Immature natural killer cell (primary cell): ENCODE measurements around the gene RAPGEF1. TPM values are rescaled to one million over a fixed set of nuclear protein-coding genes. Genes with fewer than 3 reads are reported as not detected.
A peak's percentile ranks its signal among the peaks of the same experiment; 100 is the strongest.
"Not testable (repeated sequence)": the region's sequence is repeated elsewhere in the genome, so short reads cannot be mapped to it uniquely, and the experiment has no call there.

Experiments used
- DNase-seq, 3 donors: peaks; one replicate each; pipeline ENCODE4 v3.0.0; 2022; ENCODE audit warnings: mixed read lengths in 1 of 3
- H3K27ac Mint-ChIP-seq, 6 donors: one replicate each; pipeline ENCODE4 v1.8.0; 2020; ENCODE audit warnings: mixed read lengths in 6 of 6, mild to moderate bottlenecking in 5 of 6, inconsistent platforms in 4 of 6, moderate library complexity in 3 of 6
- H3K27me3 Mint-ChIP-seq, 3 donors: one replicate each; pipeline ENCODE4 v1.8.0; 2020 to 2021; ENCODE audit warnings: low read depth in 3 of 3, mild to moderate bottlenecking in 3 of 3, mixed read lengths in 3 of 3, moderate library complexity in 3 of 3, inconsistent platforms in 1 of 3
- H3K36me3 Mint-ChIP-seq, 3 donors: one replicate each; pipeline ENCODE4 v1.8.0; 2020; ENCODE audit warnings: mixed read lengths in 3 of 3, inconsistent platforms in 2 of 3, mild to moderate bottlenecking in 2 of 3
- H3K4me1 Mint-ChIP-seq, 2 donors: one replicate each; pipeline ENCODE4 v1.8.0; 2020; ENCODE audit warnings: inconsistent platforms in 2 of 2, mild to moderate bottlenecking in 2 of 2, mixed read lengths in 2 of 2, moderate library complexity in 1 of 2
- H3K4me3 Mint-ChIP-seq, 5 donors: one replicate each; pipeline ENCODE4 v1.8.0; 2020; ENCODE audit warnings: mild to moderate bottlenecking in 5 of 5, mixed read lengths in 5 of 5, inconsistent platforms in 3 of 5, moderate library complexity in 3 of 5
- H3K9me3 Mint-ChIP-seq, 6 donors: one replicate each; pipeline ENCODE4 v1.8.0; 2020; ENCODE audit warnings: mild to moderate bottlenecking in 6 of 6, mixed read lengths in 6 of 6, inconsistent platforms in 4 of 6, moderate library complexity in 3 of 6
- polyA plus RNA-seq, 3 donors: library from polyadenylated mRNA; unstranded; fragments of 300-500 nt; fragmentation: Illumina TruSeq; gene quantifications; one replicate each; pipeline ENCODE4 v1.2.3, GENCODE V29; 2021

RAPGEF1 gene
- polyA plus RNA-seq, 3 donors from 2014 or later = 1.2 to 15.8 (median 7.4) TPM

DNA sequence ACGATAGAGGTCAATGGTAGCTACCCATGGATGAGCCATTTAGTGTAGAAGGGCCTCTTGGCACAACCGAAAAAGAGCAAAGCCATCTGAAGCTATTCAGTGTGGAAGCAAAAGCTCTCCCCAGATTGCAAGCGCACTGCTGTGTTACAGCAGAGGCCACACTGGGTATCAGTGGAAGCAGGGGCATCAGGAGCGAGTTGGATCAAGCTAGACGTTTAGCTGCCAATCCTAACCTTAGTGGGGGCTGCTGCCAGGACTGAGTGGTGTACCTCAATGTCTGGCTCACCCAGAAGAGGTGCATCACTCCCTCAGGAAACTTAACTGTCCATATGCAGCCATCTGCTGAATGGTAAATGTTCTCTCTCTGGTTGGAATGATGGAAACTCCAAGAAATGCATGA, 44.5 kb downstream of the RAPGEF1 start:
- Mint-ChIP-seq H3K4me3 (peak overlapping the region in 1 of 5 donors; percentile 7), H3K4me1 (peaks cover 97 to 100% of the 10 kb centered on the region in 2 donors), H3K36me3 (no peaks in the 10 kb centered on the region), H3K27ac (peak overlapping the region in 5 of 6 donors; percentile 25 to 77 (median 34)), H3K9me3 (no peaks in the 10 kb centered on the region), H3K27me3 (peaks cover 0 to 5% (median 1%) of the 10 kb centered on the region in 3 donors)
- DNase-seq = no peak

DNA sequence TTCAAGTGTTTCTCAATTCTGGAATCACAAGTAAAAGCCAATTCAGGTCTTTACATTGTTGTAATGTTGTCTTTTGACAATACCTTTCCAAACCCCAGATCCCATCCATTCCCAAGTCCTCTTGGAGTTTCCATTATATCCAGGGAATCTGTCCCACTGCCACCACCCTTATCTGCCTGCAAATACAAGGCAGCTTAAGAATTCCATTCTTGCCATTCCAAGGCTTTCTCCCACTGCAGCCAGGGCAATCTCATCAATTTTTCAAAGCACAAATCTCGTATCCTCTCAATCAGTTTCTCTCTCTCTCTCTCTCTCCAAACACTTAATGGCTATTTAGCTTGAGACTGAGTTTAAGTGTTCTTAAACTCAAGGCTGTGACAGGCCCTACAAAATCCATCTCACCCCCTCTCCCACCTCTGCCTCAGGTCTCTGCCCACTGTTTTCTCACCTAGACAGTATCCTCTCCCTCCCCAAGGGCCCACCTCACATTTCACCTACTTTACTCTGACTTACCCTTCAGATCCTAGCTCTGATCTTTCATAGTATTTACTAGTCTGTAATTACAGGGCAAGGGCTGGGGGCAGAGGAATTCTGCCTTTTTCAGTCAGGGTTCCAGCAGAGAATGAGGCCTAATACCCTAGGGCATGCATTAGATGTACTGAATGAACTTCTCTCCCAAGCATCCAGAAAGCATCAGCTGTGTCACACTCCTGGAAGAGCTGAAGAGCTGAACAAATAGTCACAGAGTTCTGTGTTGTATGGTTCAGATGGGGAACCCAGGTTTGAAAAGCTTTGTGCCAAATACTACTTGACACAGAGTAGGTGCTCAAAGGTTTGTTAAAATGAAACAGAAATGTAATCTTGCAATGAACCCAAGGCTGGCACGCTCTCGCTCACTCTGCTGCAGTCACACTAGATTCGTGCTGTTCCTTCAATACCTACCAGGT, 46.0 kb downstream of the RAPGEF1 start:
- Mint-ChIP-seq H3K36me3 (no peaks in the 10 kb centered on the region), H3K4me3 (peak overlapping the region in 4 of 5 donors; percentile 26 to 67 (median 48)), H3K4me1 (peaks cover 92 to 97% of the 10 kb centered on the region in 2 donors), H3K27me3 (peaks cover 0 to 4% (median 1%) of the 10 kb centered on the region in 3 donors), H3K9me3 (no peaks in the 10 kb centered on the region), H3K27ac (peak overlapping the region; percentile 5 to 89 (median 69))
- DNase-seq = no peak

- no peak for DNase-seq
- H3K4me3 Mint-ChIP-seq = peak overlapping the region in 2 of 5 donors; percentile 7 to 67
- H3K27me3 Mint-ChIP-seq = peaks cover 0 to 1% (median 0%) of the 10 kb centered on the region in 3 donors
- peaks cover 90 to 97% of the 10 kb centered on the region in 2 donors for H3K4me1 Mint-ChIP-seq
- no peaks in the 10 kb centered on the region for H3K9me3 Mint-ChIP-seq
- H3K27ac Mint-ChIP-seq = peak overlapping the region in 4 of 6 donors; percentile 61 to 84 (median 74)
- H3K36me3 Mint-ChIP-seq = no peaks in the 10 kb centered on the region
Measured at GRCh38 chr9:131692612-131693562, 47.0 kb downstream of the RAPGEF1 start.

- peaks cover 88 to 96% of the 10 kb centered on the region in 2 donors for H3K4me1 Mint-ChIP-seq
- H3K9me3 Mint-ChIP-seq = no peaks in the 10 kb centered on the region
- peak overlapping the region in 4 of 5 donors; percentile 28 to 44 (median 38) for H3K4me3 Mint-ChIP-seq
- DNase-seq = no peak
- H3K27ac Mint-ChIP-seq = peak overlapping the region in 5 of 6 donors; percentile 26 to 84 (median 70)
- peaks cover 0 to 1% (median 0%) of the 10 kb centered on the region in 3 donors for H3K27me3 Mint-ChIP-seq
- no peaks in the 10 kb centered on the region for H3K36me3 Mint-ChIP-seq
Measured at GRCh38 chr9:131691969-131692611, 47.8 kb downstream of the RAPGEF1 start.

DNA sequence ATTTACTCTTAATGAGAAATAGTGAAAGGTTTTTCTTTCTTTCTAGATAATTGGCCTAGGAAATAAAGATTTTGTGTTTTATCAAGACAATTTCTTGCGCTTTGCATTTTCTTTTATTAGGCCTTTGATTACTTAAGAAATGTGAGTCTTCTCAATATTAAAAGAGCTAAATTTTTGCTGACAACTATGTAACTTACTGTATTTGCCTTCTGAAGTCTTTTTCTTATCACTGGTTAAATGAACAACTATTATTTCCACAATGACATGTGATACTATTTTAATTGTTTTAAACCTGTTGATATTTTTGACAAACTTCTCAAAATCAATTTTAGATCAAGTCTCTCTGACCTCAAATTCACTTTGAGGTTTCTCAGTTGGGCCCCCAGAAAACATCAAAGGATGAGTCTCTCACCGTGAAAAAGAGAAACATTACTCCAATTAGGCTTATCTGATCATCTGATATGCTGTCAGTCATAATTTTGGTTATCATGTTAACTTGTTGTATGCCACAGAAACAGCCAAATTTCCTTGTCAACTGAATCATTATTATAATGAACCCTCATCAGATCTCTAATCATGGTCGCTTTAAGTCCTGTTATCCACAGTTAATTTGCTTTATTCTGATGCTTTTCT, 48.8 kb downstream of the RAPGEF1 start:
- Mint-ChIP-seq H3K4me3 (peak overlapping the region; percentile 42 to 72 (median 64)), H3K27me3 (peaks cover 0 to 1% (median 0%) of the 10 kb centered on the region in 3 donors), H3K9me3 (no peaks in the 10 kb centered on the region), H3K36me3 (no peaks in the 10 kb centered on the region), H3K4me1 (peaks cover 87 to 96% of the 10 kb centered on the region in 2 donors), H3K27ac (peak overlapping the region; percentile 75 to 94 (median 84))
- DNase-seq = no peak

DNA sequence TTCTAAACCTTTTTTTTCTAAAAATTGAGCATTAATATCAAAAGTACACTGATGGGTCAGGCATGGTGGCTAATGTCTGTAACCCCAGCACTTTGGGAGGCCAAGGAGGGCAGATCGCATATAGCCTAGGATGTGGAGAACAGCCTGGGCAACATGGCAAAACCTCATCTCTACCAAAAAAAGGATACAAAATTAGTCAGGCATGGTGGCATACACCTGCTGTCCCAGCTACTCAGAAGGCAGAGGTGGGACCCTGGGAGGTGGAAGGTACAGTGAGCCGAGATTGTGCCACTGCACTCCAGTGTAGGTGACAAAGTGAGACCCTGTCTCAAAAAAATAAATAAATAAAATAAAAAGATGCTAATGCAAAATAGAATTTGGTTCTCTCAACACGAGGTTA, 49.4 kb downstream of the RAPGEF1 start:
- Mint-ChIP-seq H3K27me3 (peaks cover 0 to 1% (median 0%) of the 10 kb centered on the region in 3 donors), H3K36me3 (no peaks in the 10 kb centered on the region), H3K27ac (peak overlapping the region; percentile 77 to 94 (median 84)), H3K4me1 (peaks cover 86 to 96% of the 10 kb centered on the region in 2 donors), H3K4me3 (peak overlapping the region; percentile 28 to 82 (median 55)), H3K9me3 (no peaks in the 10 kb centered on the region)
- no peak for DNase-seq

DNA sequence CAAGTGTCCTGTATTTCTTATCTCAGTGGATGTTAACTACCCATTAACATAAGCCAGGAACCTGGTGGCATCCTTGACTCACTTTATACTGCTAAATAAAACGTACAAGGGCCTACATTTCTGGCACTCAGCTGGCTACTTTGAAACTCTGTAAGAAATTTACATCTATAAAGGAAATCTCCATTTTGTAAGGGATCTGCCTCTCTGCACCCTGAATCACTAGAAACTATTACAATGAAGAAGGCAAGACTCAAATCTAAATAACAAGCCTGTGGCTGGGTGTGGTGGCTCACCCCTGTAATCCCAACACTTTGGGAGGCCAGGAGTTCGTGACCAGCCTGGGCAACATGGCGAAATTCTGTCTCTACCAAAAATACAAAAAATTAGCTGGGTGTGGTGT, 51.5 kb downstream of the RAPGEF1 start:
- no peak overlapping the region for H3K4me3 Mint-ChIP-seq
- no peaks in the 10 kb centered on the region for H3K9me3 Mint-ChIP-seq
- H3K27me3 Mint-ChIP-seq = peaks cover 0 to 4% (median 0%) of the 10 kb centered on the region in 3 donors
- H3K4me1 Mint-ChIP-seq = peaks cover 76 to 95% of the 10 kb centered on the region in 2 donors
- H3K27ac Mint-ChIP-seq = peak overlapping the region in 5 of 6 donors; percentile 34 to 78 (median 53)
- DNase-seq = no peak
- H3K36me3 Mint-ChIP-seq = no peaks in the 10 kb centered on the region

DNA sequence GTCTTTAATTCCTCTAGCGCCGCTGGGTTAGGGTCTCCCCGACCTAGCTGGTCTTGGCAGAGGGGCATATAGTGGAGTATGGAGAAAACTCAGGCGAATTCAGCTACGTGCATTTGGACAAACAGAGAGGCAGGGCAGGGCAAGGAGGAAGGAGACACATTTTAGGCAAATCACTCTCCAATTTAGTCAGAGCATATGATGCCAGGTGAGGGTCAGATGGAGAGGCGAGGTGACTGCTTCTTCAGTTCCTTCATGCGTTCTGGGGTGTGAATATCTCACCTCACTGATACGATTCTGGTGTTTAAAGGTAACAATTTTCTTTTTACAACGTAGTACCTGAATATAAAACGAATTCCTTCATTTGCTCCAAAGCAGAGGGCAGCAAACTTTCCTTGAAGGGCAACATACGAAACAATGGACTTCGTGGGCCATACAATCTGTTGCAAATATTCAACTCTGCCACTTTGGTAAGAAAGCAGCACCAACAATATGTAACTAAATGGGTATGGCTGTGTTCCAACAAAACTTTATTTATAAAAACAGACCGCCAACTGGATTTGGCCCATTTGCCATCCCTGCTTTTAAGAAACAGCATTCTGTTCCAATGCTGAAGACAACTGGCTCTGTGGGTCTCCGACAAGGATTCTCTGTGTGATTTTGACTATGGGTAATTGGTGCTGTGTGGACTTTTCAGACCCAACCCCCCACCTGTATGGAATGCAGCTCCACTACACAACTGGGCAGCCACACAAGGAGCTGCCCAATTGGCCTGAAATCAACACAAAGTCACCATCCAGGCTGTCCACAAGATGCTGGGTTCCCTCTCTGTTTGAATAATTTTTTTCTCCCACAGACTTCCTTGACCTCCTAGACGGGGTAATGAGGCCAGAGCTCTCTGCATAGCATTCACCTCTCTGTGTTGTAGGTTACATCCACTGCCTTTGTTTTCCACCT, 53.8 kb downstream of the RAPGEF1 start:
- no peaks in the 10 kb centered on the region for H3K36me3 Mint-ChIP-seq
- peak overlapping the region; percentile 37 to 75 (median 56) for H3K27ac Mint-ChIP-seq
- H3K9me3 Mint-ChIP-seq = no peaks in the 10 kb centered on the region
- H3K27me3 Mint-ChIP-seq = peaks cover 0 to 4% (median 3%) of the 10 kb centered on the region in 3 donors
- H3K4me1 Mint-ChIP-seq = peaks cover 65 to 93% of the 10 kb centered on the region in 2 donors
- H3K4me3 Mint-ChIP-seq = no peak overlapping the region
- no peak for DNase-seq

GRCh38 chr9:131683094-131683493, 56.8 kb downstream of the RAPGEF1 start:
- peaks cover 73 to 96% of the 10 kb centered on the region in 2 donors for H3K4me1 Mint-ChIP-seq
- H3K27ac Mint-ChIP-seq = not testable (repeated sequence)

GRCh38 chr9:131682261-131682660, 57.6 kb downstream of the RAPGEF1 start:
- Mint-ChIP-seq H3K4me3 (no peak overlapping the region), H3K9me3 (no peaks in the 10 kb centered on the region), H3K4me1 (peaks cover 73 to 96% of the 10 kb centered on the region in 2 donors), H3K27ac (peak overlapping the region in 5 of 6 donors; percentile 9 to 59 (median 37)), H3K36me3 (no peaks in the 10 kb centered on the region), H3K27me3 (peaks cover 0 to 11% (median 6%) of the 10 kb centered on the region in 3 donors)
- DNase-seq = no peak

More at GRCh38 chr9:131683094-131683493, 56.8 kb downstream of the RAPGEF1 start:
- peaks cover 0 to 11% (median 6%) of the 10 kb centered on the region in 3 donors for H3K27me3 Mint-ChIP-seq
- not testable (repeated sequence) for DNase-seq, H3K4me3 Mint-ChIP-seq, H3K36me3 Mint-ChIP-seq, H3K9me3 Mint-ChIP-seq

- Mint-ChIP-seq H3K27ac (peak overlapping the region in 4 of 6 donors; percentile 16 to 77 (median 50)), H3K27me3 (peaks cover 0 to 11% (median 6%) of the 10 kb centered on the region in 3 donors), H3K4me1 (peaks cover 76 to 97% of the 10 kb centered on the region in 2 donors)
- not testable (repeated sequence) for H3K9me3 Mint-ChIP-seq, H3K4me3 Mint-ChIP-seq, DNase-seq, H3K36me3 Mint-ChIP-seq
Measured at GRCh38 chr9:131681826-131682225, 58.0 kb downstream of the RAPGEF1 start.
